ENCODE results near the gene SNX32. TPM values are rescaled to one million over a fixed set of nuclear protein-coding genes. Genes with fewer than 3 reads are reported as not detected.

Gene SNX32
- total and polyA plus RNA-seq, 9 of the 15 experiments (the other 6 are each of a cell fraction or from before 2014, with no cell fraction given), result 0.03 TPM; not detected in 7

GRCh38 chr11:65817835-65818680 is 15.7 kb upstream of the SNX32 start (continued):
- no peak for TF ChIP-seq ZNF146 (CRISPR knock-in tag; IDR thresholded peaks at IDR 0.05; ENCODE audit: unreplicated experiment)
- TF ChIP-seq PTRF (tag; IDR thresholded peaks at IDR 0.05), result no peak
- TF ChIP-seq HDAC6 (IDR thresholded peaks at IDR 0.05; ENCODE audit: low read depth, low read length), result no peak
- TF ChIP-seq AFF1 (IDR thresholded peaks at IDR 0.05; ENCODE audit: low read depth in 1 of 2, partially characterized antibody in 2 of 2), result no peak
- TF ChIP-seq NKRF (IDR thresholded peaks at IDR 0.05; ENCODE audit: borderline replicate concordance), result no peak
- TF ChIP-seq ETV6 (IDR thresholded peaks at IDR 0.05; ENCODE audit: borderline replicate concordance in 1 of 2, low read depth in 2 of 2, low read length in 1 of 2), result no peak
- TF ChIP-seq ETV6 (CRISPR knock-in tag; IDR thresholded peaks at IDR 0.05; ENCODE audit: borderline replicate concordance), result no peak
- no peak for TF ChIP-seq BCLAF1 (IDR thresholded peaks at IDR 0.05; ENCODE audit: borderline replicate concordance in 1 of 2, control insufficient read depth in 1 of 2, low read depth in 2 of 2, low read length in 1 of 2)
- TF ChIP-seq TEAD2 (tag; IDR thresholded peaks at IDR 0.05), result no peak
- no peak for TF ChIP-seq CEBPZ (IDR thresholded peaks at IDR 0.05; ENCODE audit: borderline replicate concordance, low read depth, low read length)
